GM12864 (cell line): ENCODE data around the gene ALS2CL.

ENCODE experiments used
- DNase-seq: peaks from one replicate; pipeline ENCODE4 v3.0.0-alpha.2; 2011; ENCODE audit warnings: low read depth
- H3K4me3 ChIP-seq: 2 replicates; pipeline ENCODE4 v1.5.1; 2011; ENCODE audit warnings: mild to moderate bottlenecking, low read depth, low read length, control low read depth
- TF ChIP-seq, protein P1 (sequence below): IDR thresholded peaks from 2 replicates; pipeline ENCODE4 v1.5.1; 2011; ENCODE audit warnings: low read depth, mild to moderate bottlenecking, moderate library complexity, low read length, control low read depth, inconsistent platforms; ENCODE audit errors: missing control alignments

ALS2CL gene

DNA sequence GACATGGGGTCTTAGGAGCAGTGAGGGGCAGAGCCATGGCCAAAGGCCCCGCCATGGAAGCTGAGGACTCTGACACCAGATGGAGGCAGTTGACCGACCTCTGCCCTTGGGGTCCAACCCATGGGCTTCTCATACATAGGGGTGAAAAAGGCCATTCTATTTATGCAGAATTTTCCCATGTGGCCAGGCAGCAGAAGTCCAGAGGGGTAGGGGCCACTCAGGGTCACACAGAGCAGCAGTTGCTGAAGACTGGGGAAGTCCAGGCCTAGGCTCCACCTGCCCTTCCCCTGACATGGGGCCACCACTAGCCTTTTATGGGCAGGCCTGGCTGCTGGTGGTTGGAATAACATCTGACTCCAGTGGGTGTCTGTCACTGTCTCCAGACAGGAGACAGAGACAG lies 17.8 kb upstream of the ALS2CL start:
- DNase-seq = no peak
- H3K4me3 ChIP-seq = no peak overlapping the region
- TF ChIP-seq, protein P1, sequence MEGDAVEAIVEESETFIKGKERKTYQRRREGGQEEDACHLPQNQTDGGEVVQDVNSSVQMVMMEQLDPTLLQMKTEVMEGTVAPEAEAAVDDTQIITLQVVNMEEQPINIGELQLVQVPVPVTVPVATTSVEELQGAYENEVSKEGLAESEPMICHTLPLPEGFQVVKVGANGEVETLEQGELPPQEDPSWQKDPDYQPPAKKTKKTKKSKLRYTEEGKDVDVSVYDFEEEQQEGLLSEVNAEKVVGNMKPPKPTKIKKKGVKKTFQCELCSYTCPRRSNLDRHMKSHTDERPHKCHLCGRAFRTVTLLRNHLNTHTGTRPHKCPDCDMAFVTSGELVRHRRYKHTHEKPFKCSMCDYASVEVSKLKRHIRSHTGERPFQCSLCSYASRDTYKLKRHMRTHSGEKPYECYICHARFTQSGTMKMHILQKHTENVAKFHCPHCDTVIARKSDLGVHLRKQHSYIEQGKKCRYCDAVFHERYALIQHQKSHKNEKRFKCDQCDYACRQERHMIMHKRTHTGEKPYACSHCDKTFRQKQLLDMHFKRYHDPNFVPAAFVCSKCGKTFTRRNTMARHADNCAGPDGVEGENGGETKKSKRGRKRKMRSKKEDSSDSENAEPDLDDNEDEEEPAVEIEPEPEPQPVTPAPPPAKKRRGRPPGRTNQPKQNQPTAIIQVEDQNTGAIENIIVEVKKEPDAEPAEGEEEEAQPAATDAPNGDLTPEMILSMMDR = no peak

DNA sequence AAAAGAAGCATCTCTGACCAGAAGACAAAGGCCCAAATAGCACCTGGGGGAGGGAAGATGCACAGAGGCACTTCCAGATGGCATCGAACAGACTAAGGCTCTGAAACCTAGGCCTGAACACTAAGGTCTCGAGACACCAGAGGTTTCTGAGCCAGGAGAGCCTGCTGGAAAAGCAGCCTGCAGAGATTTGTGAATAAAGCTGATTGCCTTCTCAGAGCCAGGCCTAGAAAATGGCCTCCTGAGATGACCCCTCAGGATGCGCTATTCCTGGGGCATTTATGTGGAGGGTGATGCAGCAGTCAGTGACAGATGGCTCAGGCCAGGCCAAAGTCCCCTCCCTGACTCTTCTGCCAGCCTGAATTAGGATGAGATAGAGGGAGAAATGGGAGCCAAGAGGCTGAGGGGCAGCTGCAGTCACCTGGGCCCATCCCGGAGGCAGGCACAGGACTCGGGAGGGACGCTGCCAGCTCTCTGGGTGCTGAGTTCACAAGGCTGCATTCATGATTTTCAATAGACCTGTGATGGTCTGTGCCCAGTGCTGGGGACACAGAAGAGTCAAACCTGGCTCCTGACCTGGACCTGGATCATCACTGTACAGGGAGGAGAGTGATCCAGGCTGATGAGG lies 17.3 kb upstream of the ALS2CL start:
- no peak overlapping the region for H3K4me3 ChIP-seq
- DNase-seq = no peak
- TF ChIP-seq, protein P1 = no peak

DNA sequence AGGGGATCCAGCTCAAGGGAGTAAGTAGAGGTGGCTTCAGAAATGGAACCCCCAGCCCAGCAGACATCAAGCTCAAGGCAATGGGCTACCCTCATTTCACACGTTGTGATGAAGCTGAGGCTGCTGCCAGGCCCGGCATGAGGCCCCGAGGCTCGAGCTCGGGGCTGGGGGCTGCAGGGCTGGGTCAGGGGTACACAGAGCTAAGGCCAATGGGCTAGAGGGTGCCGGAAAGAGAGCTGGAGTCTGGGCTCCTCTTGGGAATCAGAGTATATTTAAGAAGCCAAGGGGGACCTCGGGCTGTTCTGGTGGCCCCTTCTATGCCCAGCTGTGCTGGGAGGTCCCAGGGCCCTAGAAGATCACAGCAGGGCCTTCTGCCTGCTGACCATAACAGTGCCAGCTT lies 16.8 kb upstream of the ALS2CL start:
- no peak overlapping the region for H3K4me3 ChIP-seq
- TF ChIP-seq, protein P1 = no peak
- no peak for DNase-seq

DNA sequence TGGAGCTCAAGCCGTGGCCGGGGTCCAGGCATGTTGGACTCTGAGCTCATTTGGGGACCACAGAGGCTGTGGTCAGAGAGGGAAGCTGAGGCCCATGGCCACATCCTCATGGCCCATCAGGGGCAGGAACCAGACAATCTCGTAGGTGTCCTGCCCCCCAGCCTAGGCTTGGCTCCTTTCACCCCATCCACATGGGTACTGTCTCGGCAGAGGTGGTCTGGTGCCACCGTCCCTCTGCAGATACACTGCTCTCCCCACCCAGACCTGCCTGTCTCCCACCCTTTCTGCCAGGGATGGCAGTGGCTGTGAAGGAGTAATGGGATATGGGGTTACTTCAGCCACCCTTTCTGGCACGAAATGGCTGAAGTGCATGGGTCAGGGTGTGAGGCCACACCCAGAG lies 16.2 kb upstream of the ALS2CL start:
- no peak overlapping the region for H3K4me3 ChIP-seq
- DNase-seq = no peak
- TF ChIP-seq, protein P1 = no peak

DNA sequence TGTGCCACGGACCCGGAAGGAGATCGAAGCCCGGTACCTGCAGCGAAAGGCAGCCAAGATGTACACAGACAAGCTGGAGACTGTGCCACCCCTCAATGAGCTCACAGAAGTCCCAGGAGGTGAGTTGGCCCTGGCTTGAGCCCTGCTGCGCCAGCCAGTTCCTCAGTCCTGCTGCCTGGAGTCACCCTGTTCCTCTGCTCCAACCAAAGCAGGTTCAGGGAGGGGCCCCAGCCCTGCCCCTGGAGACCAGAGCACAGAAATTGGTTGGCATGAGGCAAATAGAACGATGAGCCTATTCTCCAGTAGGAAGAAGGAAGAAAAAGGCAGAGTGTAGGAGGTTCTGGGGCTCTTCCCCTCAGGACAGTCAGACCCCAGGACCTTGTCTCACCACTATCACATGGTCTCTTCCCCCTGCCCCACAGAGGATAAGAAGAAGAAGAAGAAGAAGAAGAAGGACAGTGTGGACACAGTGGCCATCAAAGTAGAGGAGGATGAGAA lies 15.7 kb upstream of the ALS2CL start:
- no peak for DNase-seq
- TF ChIP-seq, protein P1 = no peak
- no peak overlapping the region for H3K4me3 ChIP-seq

DNA sequence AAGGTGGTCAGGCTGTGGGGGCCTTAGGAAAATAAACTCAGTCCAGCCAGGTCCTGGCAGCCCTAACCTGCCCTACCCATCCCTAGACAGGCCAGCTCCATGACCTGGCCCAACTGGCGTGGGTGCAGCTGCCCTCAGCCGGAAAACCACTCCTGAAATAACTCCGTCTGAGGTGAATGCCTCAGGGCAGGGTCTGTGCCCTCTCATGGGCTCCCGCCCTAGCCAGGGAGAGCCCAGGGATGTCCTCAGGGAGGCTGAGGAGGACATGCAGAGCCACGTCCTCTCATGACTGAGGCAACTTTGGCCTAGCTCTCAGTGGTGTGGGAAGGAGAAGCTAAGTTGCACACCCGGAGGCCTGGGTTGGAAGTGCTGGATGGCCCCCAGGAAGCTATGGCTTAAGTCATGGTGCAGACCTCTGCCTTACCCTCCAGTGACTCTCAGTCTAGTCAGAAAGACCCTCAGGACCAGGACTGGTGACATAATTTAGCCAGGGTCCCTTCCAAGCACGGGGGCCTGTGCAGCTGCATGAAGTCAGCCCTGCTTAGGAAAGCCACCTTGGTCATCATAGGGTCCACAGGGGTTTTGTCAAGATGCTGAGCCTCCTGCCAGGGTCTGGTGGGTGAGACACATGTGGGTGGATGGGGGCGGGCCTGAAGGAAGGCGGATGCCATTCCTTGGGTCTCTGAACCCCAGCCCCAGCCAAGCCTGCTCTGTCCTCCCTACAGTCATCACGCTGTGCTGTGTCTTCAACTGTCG lies 15.1 kb upstream of the ALS2CL start:
- TF ChIP-seq, protein P1 = no peak
- no peak for DNase-seq

More for the DNA sequence above, 15.1 kb upstream of the ALS2CL start:
- H3K4me3 ChIP-seq = no peak overlapping the region
